GM19238 (cell line): ENCODE measurements around the gene SERPINB5.

Experiments
- DNase-seq: peaks from one replicate; pipeline ENCODE4 v3.0.0; 2011; ENCODE audit warnings: low spot score; ENCODE audit not compliant: insufficient read length

The SERPINB5 gene

GRCh38 chr18:63467699-63468098, 9.1 kb upstream of the SERPINB5 start:
- no peak for DNase-seq

DNA sequence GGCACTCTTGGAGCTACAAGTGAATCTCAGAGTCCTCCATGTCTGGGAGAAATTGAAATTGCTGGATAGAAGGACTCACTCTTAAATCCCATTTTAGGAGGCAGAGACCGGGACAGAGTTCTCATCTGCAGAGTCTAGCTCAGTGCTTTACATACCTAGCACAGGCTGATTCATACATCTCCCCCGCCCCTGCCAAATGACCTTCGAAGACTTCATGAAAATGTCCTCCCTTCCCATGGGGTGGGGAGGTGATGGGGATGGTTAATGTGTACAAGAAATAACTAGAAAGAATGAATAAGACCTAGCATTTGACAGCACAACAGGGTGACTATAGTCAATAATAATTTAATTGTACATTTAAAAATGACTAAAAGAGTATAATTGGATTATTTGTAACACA, 8.2 kb upstream of the SERPINB5 start:
- no peak for DNase-seq

GRCh38 chr18:63470751-63471150, 6.0 kb upstream of the SERPINB5 start:
- DNase-seq = no peak

DNA sequence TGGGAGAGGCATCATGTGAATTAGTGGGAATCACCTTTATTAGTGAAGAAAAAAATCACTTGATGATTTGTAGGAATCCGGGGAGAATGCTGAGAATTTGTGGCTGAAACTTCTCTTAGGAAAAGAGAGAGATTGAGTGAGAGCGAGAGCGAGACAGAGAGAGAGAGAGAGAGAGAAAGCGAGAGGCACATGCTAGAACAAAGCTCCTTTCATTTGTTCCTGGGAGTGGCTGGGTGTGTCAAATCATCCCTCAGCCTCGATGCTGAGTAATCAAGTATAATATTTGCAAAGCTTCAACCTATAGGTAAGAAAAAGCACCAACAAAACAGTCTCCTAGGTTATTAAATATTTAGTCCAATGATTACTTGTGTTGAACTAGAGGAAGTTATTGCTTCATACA, 4.4 kb upstream of the SERPINB5 start:
- DNase-seq = no peak

- no peak for DNase-seq
These were observed 442 bp downstream of the SERPINB5 start for GRCh38 chr18:63477200-63477599.

DNA sequence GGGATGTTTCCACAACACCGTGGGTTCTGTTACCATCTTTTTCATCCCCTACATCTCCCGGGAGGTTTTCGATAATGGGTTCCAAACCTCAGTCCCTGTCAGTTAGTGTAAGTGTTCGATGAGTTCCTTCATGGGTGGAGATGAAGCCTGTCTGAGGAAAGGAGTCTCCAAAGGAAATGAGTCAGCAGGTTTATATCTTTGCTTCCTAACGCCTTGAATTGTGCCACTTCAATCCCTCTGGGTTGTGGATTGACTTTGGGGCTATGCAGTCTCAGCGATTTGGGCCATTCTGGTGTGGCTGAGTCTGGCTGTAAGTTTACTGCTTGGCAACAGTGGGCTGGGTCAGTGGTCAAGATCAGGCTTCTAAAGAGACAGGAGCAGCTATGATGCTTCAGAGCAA, 1.2 kb downstream of the SERPINB5 start:
- no peak for DNase-seq

- DNase-seq = no peak
These were observed 3.1 kb downstream of the SERPINB5 start for GRCh38 chr18:63479826-63480225.

GRCh38 chr18:63480476-63480875, 3.7 kb downstream of the SERPINB5 start:
- DNase-seq = no peak

DNA sequence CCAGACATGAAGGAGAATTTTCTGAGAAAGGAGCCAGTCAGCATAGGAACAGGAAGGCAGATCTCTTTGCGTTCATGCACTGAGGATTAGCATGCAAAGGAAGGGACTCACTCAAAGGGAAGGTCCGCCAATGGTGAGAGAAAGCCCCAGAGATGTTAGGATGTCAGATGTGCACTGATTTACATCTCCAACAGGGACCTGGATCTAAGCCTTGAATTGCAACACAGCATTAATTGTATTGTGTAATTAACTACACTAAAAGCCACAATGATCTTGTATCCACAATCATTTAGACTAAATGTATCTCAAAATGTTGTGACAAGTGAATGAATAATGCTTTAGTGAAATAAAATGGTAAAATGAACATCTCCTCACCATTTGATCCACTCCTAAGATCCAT, 4.2 kb downstream of the SERPINB5 start:
- DNase-seq = no peak

- no peak for DNase-seq
These were observed 10.9 kb downstream of the SERPINB5 start for GRCh38 chr18:63487676-63488075.

- DNase-seq = no peak
These were observed 11.4 kb downstream of the SERPINB5 start for GRCh38 chr18:63488160-63488559.

DNA sequence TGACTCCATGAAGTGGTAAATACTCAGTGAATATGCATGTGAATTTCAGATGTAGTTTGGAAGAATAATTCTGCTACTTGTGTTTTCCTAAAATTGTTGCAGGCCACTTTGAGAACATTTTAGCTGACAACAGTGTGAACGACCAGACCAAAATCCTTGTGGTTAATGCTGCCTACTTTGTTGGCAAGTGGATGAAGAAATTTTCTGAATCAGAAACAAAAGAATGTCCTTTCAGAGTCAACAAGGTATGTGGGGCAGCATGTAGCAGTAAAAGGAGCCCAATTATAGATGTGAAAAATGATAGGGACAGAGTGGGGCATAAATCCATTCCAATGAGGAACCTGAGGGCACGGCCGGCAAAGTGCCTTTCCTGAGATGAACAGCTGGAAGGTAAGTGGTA, 16.1 kb downstream of the SERPINB5 start:
- DNase-seq = no peak

GRCh38 chr18:63495675-63496074, 18.9 kb downstream of the SERPINB5 start:
- no peak for DNase-seq

DNA sequence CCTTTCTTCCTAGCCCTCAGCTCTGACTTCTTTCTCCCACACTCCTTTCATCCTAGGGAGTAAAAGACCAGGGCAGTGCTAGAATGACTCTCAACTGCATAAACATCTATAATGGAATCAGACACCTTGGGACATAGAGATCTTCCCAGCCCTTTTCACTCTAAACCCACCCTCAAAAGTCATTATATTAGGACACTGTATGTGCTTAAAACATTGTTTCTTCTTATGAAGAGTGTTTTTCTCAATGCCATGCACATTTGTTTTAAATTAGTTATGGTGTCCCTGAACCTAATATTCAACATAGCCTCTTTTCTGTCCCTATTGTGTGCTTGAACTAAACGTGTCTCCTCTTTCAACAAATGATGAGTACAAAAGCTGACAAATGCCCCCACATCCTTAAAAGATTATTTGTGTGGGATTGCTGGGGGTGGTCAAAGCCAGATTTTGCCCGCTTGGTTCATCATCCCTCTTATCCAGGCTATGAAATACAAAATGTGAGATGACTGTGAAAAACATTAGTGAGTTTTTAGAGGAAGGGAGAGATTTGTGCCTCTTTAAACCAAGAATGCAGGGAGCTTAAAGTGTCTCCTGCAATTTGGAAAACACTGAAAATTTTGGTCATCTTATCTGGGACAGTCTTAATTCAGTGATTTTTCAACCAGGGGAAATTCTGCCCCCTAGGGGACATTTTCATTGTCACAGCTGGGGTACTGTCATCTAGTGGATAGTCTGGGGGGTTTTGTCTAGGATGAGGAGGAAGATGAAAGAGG, 29.0 kb downstream of the SERPINB5 start:
- DNase-seq = no peak

DNA sequence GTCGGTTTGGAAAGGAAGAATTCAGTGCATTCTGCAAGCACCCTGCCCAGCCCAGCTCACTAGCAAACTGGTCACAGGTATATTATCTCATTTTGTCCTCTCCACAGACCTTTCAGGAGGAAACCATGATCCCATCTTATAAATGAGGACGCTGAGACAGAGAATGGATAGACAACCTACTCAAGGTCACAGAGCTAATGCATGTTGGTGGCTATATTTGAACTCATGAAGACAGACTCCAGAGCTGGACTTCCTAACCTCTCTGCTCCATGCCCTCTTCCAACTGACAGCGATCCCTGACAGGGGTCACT, 29.5 kb downstream of the SERPINB5 start:
- no peak for DNase-seq

- no peak for DNase-seq
These were observed 31.8 kb downstream of the SERPINB5 start for GRCh38 chr18:63508596-63508995.

- no peak for DNase-seq
These were observed 34.5 kb downstream of the SERPINB5 start for GRCh38 chr18:63511285-63511684.

- no peak for DNase-seq
These were observed 37.6 kb downstream of the SERPINB5 start for GRCh38 chr18:63514326-63514725.

DNA sequence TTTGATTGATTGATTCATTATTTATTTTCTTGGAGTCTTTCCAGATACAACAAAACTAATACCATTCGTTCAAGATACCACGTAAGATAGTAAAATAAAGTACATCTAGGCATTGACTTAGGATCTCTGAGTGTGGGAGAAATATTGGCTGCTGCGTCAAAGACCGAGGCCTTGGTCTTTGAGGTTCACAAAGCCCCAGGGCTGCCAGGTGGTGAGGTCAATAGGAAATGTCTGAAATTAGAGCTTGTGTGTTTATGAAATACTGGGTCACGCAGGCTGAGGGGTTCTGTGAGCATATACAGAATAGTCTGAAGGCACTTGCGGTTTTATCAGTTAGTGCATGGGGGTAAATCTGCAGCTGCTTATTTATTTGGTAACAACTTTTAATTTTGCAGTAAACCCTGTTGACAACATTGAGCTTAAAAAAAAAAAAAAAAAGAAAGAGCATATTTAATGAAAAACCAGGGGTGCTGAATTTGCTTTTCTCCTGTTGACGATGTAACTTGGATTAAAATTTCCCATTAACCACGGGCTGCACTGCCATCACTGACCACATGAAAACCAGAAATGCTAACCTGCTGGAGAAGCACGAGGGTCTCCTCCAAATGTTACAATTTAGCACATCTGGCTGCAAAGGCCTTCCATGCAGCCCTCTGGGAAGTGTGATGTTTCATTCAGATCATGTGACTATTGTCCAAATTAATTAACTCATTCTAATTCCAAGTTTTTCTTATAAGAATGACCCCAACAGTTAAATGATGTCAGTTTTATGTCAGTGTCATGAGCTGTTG, 38.3 kb downstream of the SERPINB5 start:
- DNase-seq = no peak

DNA sequence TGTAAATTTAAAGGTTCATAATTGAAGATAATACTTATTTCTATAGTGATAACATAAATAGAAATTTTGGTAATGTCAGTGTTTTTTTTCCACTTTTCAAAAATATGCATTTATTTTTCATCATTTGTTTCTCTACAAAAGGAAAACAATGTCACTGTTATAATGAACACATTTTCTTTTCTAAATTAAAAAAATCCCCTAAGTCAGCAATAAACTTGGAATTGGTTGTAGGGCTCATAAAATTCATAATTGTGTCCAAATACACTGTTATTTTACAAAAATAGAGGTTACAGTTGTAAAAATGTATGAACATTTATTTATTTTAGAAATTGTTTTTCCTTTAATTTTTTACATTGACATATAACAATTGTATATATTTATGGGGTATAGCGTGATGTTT, 39.0 kb downstream of the SERPINB5 start:
- no peak for DNase-seq

DNA sequence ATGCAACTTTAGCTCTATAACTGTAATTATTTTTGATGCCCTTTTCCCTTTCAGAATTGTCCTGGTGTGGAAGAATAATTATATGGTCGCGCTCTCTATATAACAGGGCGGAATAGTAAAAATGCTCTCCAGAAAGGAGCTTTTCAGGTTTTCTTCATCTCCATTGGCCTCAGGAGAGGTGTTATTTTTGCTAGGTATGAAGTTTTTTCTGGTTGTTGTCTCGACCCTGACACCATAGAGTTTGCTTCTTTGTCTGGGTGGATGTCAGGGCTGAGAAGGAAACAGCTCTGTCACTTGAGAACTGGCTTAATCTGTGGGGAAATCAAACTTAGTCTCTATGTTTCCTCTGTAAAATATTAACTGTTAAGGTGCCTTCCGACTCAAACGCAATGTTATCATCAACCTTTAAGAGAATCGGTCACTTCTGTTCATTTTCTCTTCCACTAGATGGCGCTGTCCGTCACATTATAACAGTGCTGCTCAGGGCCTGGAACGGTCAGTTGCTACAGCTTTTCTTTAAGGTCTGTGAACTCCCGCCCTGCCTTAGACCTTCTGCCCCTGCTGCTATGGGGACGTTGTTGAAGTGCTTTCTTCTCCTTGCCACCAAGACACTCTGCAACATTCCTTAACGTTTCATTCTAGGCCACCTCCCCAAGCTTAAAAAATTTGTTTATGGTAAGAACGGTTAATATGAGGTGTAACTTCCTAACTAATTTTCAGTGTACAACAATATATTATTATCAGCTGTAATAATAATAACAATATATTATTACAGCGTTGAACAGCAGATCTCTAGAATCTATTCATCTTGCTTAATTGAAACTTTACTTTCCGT, 41.6 kb downstream of the SERPINB5 start:
- DNase-seq = peak; percentile 13

GRCh38 chr18:63520053-63520685, 43.4 kb downstream of the SERPINB5 start:
- DNase-seq = no peak
